ENCODE results near the gene CCRL2.
"Not testable (repeated sequence)": the region's sequence is repeated elsewhere in the genome, so short reads cannot be mapped to it uniquely, and the experiment has no call there.

Gene CCRL2

DNA sequence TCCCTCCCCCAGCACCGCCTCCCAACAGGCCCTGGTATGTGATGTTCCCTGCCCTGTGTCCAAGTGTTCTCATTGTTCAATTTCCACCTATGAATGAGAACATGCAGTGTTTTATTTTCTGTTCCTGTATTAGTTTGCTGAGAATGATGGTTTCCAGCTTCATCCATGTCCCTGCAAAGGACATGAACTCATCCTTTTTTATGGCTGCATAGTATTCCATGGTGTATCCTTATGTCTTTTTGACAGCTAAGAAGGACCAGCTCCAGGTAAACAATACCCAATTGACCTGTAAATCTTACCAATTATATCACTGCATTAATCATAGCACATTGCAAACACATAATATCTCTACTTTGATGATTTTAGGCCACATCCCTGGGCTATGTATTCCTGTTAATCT lies 23.8 kb downstream of the CCRL2 start:
- not testable (repeated sequence) for DNase-seq

- DNase-seq = not testable (repeated sequence)
Measured at GRCh38 chr3:46431905-46432304, 24.8 kb downstream of the CCRL2 start.

DNA sequence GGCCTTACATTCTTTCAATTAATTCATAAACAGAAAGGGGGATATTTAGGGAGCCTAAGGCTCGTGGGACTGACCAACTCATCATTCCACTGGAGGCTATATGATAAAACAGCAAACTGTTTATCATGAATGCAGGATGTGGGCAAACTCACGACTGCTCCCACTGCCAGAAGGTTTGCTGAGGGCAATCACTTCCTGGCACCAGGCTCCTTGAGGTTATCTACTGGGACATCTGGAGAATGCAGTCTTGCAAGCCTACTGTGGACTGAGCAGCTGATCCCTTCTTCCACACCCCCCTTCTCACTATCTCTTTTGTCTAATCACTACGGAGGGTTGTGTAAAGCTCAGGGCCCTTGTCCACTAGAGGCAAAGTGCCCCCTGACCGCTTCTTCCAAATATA lies 26.1 kb downstream of the CCRL2 start:
- DNase-seq = not testable (repeated sequence)

- no peak for DNase-seq
Measured at GRCh38 chr3:46433841-46434240, 26.8 kb downstream of the CCRL2 start.

GRCh38 chr3:46435081-46435726 lies 28.1 kb downstream of the CCRL2 start:
- no peak for DNase-seq

DNA sequence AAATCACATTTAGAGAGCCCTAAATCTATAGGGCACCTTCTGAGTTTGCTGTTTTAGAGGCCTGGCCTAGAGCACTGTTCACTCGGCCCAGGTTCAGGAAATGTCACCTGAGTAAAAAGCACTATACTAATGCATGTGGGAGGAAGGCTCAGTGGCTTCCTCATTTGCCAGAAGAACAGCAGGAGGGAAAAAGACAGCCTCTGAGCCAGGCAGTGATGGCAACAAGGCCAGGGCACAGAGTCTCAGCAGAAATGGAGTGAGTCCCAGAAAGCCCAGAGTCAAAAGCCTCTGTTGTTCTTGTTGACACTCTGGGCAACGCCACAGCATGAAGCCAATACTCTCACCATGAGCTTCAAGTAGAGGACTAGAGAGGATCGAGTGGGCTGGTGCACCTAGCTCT lies 31.8 kb downstream of the CCRL2 start:
- DNase-seq = no peak

DNA sequence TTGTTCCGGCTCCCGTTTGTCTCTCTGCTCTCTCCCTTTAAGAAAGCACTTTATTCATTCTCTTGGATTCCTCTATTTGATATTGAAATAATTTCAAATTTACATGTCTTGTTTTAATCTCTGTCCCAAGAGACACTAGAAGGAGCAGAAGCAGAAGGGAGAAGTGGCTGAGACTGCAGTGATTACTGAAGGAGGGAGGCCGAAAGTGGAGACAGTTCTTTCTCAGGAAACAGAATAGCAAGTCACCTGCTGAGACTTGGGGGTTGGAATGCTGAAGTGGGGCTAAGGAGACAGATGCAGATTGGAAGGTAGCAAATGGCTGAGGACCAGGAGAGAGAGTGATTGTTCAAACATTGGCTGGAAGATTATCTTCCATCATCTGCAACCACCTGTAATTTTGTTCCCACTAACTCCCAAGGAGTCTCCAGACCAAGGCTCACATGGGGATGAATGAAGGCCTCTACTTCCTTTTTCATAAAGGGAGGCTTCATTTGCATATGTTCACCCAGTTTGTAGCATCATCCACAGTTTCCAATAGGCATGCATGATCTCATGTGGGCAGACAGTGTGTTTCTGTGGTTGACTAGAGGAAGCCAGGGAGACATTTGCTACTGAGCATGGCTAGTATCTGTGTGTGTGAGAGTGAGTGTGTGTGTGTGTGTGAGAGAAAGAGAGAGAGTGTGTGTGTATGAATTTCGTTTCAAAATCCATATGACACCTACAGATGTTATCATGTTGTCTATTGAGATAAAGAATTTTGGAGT lies 33.7 kb downstream of the CCRL2 start:
- DNase-seq = no peak

- DNase-seq = no peak
Measured at GRCh38 chr3:46442576-46443530, 35.8 kb downstream of the CCRL2 start.

GRCh38 chr3:46447228-46447985 lies 40.3 kb downstream of the CCRL2 start:
- no peak for DNase-seq

DNA sequence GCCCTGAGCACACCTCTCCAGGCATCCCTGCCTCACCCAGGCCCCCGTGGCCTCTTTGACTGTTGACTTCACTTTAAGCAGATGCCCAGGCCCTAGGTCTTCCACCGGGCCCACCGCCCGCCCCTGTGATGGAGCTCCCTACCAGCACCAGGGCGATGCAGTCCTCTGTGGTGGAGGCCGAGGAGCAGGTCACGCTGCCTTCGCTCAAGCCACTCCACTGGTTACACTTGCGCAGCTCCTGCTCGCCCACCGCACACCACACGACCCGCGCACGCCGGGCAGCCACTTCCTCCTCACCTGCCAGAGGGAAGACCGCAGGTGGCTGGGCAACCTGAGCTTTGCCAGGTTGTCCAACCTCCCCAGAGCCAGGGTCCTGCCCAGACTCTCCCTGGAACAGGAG lies 41.7 kb downstream of the CCRL2 start:
- no peak for DNase-seq

DNA sequence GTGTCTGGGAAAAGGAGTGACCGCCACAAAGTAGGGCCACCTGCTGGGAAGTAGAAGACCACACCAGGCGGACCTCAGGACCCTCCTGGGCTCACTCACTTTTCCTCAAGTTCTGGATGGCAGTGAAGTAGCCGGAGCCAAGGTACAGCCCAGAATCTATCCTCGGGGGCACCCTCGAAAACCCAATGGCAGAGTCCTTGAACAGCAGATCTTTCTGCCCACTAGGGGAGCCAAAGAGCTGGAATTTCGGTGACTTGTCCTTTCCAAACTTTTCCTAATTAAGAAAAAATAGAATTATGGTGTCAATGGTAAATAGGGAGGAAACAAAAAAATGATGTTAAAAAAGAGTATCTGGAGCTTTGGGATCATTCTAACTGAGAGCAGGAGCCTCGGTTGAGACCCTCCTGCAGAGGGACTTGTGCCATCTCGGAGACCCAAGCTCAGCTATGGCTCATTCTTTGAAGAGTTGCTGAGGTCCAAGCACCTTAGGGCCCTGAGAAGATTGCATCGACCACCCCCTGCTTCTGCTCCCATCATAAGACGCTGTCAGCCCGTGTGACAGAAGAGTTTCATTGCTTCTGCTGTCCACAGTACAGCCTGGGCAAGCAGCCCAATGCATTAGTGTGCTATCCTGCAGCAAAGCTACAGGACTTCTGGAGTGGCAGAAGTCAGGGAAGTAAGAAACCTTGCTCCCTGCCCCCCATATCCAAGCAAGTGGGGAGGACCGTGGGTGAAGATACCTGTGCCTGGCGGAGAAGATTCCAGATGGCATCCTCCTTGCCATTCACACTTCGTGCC lies 42.9 kb downstream of the CCRL2 start:
- DNase-seq = no peak

- DNase-seq = no peak
Measured at GRCh38 chr3:46453526-46454208, 46.6 kb downstream of the CCRL2 start.

- DNase-seq = no peak
Measured at GRCh38 chr3:46454209-46454595, 47.1 kb downstream of the CCRL2 start.

GRCh38 chr3:46454606-46455005 lies 47.5 kb downstream of the CCRL2 start:
- no peak for DNase-seq

DNA sequence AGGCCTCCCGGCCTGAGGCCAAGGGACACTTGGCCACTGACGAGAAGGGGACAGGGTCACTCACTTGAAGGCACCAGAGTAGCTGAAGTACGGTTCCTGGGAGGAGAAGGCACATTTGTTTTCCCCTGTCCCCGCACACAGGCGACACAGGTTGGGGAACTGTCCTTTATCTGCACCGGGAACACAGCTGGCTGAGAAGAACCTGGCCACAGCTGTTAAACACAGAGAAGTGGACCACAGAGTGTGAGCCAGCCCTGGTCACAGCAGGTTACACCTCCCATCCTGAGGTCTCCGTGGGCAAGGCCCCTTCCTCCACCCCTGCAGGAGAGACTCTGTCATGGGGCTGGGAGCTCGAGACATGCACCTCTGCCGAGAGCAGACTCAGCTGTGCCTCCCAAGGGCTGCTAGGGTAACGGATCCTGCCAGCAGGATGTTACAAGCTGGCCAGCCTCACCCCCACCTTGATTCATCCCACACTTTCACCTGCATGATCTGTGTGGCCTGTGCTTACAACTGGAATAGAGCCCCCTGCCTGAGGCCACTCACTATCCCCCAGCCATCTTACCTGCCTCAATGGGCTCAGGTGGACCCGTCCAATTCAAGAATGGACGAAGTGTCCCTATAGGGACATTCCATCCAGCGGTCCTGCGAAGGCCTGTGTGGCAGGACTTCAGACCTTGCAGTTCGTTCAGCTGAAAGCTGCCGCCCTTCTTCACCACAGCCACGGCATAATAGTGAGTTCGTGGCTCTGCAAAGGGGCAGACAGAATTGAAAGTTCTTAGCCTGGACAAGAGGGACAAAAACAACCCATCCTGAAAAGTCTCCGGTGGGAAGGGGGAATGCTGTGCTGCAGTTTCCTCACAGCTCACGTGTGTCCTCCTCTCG lies 48.4 kb downstream of the CCRL2 start:
- DNase-seq = no peak

DNA sequence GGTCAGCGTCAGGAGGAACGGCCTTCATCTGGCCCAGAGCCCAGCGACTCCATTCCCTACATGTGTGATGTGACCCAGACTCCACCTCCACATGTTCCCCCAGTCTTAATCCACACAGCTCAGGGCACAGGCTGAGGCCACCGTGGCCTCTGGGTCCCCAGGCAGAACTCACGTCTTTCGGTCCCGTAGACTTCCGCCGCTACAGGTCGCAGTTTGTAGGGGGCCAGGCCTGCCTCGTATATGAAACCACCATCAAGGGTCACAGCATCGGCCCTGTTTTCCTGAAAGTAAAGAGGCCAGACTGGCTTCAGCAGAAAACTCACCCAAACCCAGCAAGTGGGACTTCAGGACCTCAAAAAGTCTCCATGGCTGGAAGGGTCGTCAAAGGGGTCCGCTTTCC lies 49.1 kb downstream of the CCRL2 start:
- no peak for DNase-seq
